NOMO-1 treated with DMSO at 0.1 percent for 48 hours (cell line): ENCODE data around the gene RILPL1.
A peak's percentile ranks its signal among the peaks of the same experiment; 100 is the strongest.
"Not testable (repeated sequence)": the region's sequence is repeated elsewhere in the genome, so short reads cannot be mapped to it uniquely, and the experiment has no call there.

Experiments used
- DNase-seq: peaks from one replicate; lab custom pipeline; 2025; ENCODE audit not compliant: unreplicated experiment; lab: John Stamatoyannopoulos, UW

RILPL1 gene

GRCh38 chr12:123433615-123434014, 99.9 kb downstream of the RILPL1 start:
- no peak for DNase-seq

GRCh38 chr12:123431951-123432817, 101.3 kb downstream of the RILPL1 start:
- peak; percentile 74 for DNase-seq

- DNase-seq = not testable (repeated sequence)
Measured at GRCh38 chr12:123429101-123429500, 104.4 kb downstream of the RILPL1 start.

GRCh38 chr12:123428591-123428990, 104.9 kb downstream of the RILPL1 start:
- no peak for DNase-seq

GRCh38 chr12:123427036-123427769, 106.3 kb downstream of the RILPL1 start:
- no peak for DNase-seq

DNA sequence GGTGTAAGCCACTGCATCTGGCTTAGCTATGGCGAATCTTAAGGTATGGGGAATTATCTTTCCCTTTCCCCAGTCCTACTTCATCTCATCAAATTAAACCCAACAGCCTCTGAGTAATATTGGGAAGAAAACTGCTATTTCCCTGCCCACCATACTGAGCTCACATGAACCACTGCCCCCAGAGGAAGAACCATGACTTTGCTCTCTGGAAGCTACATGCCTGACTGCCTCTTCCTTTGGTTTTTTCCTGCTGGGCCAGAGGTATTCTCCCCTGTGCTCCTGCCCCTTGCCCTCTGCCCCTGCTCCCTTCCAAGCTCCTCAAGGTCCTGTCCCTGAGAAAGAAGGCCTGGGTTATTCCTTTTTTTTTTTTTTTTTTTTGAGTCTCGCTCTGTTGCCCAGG, 112.2 kb downstream of the RILPL1 start:
- DNase-seq = no peak
